Neural progenitor cell (in vitro differentiated cells): ENCODE results near the gene DUOXA2.

Source experiments
- CTCF ChIP-seq: fragments of 200-600 bp; sonication (generic); IDR thresholded peaks from 2 replicates; pipeline ENCODE4 v1.5.1; 2017; ENCODE audit warnings: antibody characterized with exemption, mild to moderate bottlenecking
- EZH2 ChIP-seq: fragments of 200-600 bp; sonication (generic); IDR thresholded peaks from 2 replicates; pipeline ENCODE4 v1.6.1; 2017; ENCODE audit warnings: antibody characterized with exemption, mild to moderate bottlenecking, moderate library complexity

GRCh38 chr15:45114751-45115085 is 592 bp downstream of the DUOXA2 start:
- TF ChIP-seq CTCF (no peak), EZH2 (no peak)
